ENCODE results near the gene GRM5. TPM values are rescaled to one million over a fixed set of nuclear protein-coding genes. Genes with fewer than 3 reads are reported as not detected.
"Not testable (repeated sequence)": the region's sequence is repeated elsewhere in the genome, so short reads cannot be mapped to it uniquely, and the experiment has no call there.

The GRM5 gene
- total RNA-seq, 1 donor from 2014 or later = 0.17 TPM

DNA sequence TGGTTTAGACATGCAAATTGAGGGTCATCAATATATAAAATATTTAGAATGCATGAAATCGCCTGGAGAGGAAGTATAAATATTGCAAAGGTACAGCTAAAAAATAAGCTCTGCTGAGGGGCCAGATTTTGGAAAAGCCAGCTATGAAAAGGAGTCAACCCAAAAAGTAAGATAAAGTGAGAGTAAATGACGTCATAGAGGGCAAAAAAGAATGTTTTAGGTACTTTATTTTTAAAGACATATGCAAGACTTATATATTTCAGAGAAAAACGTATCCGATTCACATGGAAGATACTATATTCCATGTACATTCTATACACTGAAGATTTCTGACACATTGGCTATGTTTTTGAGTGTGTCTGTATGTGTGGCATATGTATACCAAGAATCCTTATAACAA, 13.6 kb downstream of the GRM5 start:
- Mint-ChIP-seq H3K36me3 (no peaks in the 10 kb centered on the region), H3K4me3 (no peak overlapping the region), H3K27me3 (peaks cover 17% of the 10 kb centered on the region), H3K27ac (no peak overlapping the region), H3K9me3 (no peaks in the 10 kb centered on the region), H3K4me1 (ENCODE audit: unreplicated experiment) (no peaks in the 10 kb centered on the region)
- TF ChIP-seq, protein P1, sequence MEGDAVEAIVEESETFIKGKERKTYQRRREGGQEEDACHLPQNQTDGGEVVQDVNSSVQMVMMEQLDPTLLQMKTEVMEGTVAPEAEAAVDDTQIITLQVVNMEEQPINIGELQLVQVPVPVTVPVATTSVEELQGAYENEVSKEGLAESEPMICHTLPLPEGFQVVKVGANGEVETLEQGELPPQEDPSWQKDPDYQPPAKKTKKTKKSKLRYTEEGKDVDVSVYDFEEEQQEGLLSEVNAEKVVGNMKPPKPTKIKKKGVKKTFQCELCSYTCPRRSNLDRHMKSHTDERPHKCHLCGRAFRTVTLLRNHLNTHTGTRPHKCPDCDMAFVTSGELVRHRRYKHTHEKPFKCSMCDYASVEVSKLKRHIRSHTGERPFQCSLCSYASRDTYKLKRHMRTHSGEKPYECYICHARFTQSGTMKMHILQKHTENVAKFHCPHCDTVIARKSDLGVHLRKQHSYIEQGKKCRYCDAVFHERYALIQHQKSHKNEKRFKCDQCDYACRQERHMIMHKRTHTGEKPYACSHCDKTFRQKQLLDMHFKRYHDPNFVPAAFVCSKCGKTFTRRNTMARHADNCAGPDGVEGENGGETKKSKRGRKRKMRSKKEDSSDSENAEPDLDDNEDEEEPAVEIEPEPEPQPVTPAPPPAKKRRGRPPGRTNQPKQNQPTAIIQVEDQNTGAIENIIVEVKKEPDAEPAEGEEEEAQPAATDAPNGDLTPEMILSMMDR (conservative IDR thresholded peaks at IDR 0.05) = no peak
- DNase-seq (ENCODE audit: extremely low spot score, unreplicated experiment) = no peak

GRCh38 chr11:89047159-89047558, 18.6 kb downstream of the GRM5 start:
- H3K4me1 Mint-ChIP-seq (ENCODE audit: unreplicated experiment); DNase-seq (ENCODE audit: extremely low spot score, unreplicated experiment); H3K27me3 Mint-ChIP-seq; H3K36me3 Mint-ChIP-seq; H3K9me3 Mint-ChIP-seq; H3K27ac Mint-ChIP-seq; H3K4me3 Mint-ChIP-seq: not testable (repeated sequence)

DNA sequence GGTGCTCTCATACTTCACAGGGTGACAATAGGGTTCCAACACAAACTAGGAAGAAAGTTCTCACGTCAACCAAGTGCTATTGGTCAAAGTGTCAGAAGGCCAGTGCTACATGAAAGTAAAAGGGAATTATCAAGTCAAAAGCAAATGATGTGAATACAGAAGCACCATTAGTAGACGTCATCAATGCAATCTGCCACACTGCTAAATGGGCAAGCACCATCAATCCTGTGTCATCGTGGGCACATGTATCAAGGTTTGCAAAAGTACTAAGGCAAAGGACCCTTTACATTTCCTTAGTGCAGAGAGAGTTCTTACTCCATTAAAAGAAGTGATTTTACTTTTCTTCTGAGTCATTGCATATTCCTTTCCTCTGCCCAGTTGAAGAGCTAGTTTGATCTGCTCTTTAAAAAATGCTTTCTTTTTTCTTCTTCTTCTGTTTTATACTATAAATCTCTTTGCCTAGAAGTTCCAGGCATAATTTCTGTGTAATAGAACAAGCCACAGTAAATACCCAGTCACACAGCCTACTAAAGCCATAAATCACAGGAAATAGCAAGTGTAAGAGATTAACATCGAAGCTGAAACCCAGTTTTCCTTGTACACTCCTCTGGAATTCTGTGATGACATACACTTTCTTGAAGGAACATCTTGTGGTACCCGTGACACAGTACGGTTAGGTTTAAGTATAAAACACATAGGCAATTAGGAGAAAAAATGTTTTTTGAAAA, 21.8 kb downstream of the GRM5 start:
- H3K27ac Mint-ChIP-seq; H3K27me3 Mint-ChIP-seq; H3K36me3 Mint-ChIP-seq; H3K4me3 Mint-ChIP-seq; H3K4me1 Mint-ChIP-seq (ENCODE audit: unreplicated experiment); H3K9me3 Mint-ChIP-seq; DNase-seq (ENCODE audit: extremely low spot score, unreplicated experiment): not testable (repeated sequence)

DNA sequence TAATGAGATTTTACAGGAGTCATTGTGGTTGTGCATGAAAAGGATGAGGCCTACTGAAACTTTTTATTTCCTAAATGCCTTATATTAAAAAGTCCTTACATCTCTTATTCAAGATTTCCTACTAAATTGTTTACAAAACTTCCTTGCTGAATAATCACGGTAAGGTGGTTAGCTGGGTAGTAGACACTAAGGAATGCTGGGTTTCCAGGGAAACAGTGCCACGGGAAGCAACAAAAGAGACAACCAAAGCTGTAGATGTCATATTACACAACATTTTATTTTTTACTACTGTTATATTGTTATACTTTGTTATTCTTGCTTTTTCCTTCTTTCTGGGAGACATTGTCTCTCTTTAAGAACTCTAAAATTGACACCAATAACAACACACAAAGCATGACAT, 36.1 kb downstream of the GRM5 start:
- not testable (repeated sequence) for H3K27me3 Mint-ChIP-seq; H3K36me3 Mint-ChIP-seq; H3K9me3 Mint-ChIP-seq; H3K4me3 Mint-ChIP-seq; DNase-seq (ENCODE audit: extremely low spot score, unreplicated experiment); H3K27ac Mint-ChIP-seq; H3K4me1 Mint-ChIP-seq (ENCODE audit: unreplicated experiment)

DNA sequence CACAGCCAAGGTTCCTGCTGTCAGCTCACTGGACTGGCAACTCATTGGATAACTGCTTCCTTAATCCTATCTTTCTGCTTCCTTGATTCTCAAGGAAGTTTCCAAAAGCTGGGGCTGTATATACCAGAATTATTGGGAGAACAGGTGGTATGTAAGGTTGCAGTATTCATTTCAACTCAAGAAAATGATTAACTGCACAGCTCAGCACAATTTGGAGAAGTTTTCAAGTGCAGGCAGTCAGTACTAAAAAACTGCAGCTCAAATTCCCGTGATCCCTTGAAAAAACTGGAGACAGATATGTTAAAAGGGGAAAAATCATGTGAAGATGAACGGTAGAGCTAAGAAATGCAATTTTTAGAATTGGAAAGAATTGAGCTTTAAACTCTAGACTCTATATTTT, 44.4 kb downstream of the GRM5 start:
- Mint-ChIP-seq H3K36me3 (no peaks in the 10 kb centered on the region), H3K4me3 (no peak overlapping the region), H3K9me3 (no peaks in the 10 kb centered on the region), H3K27ac (no peak overlapping the region), H3K27me3 (no peaks in the 10 kb centered on the region), H3K4me1 (ENCODE audit: unreplicated experiment) (no peaks in the 10 kb centered on the region)
- no peak for DNase-seq (ENCODE audit: extremely low spot score, unreplicated experiment)
- TF ChIP-seq, protein P1 (conservative IDR thresholded peaks at IDR 0.05) = no peak

DNA sequence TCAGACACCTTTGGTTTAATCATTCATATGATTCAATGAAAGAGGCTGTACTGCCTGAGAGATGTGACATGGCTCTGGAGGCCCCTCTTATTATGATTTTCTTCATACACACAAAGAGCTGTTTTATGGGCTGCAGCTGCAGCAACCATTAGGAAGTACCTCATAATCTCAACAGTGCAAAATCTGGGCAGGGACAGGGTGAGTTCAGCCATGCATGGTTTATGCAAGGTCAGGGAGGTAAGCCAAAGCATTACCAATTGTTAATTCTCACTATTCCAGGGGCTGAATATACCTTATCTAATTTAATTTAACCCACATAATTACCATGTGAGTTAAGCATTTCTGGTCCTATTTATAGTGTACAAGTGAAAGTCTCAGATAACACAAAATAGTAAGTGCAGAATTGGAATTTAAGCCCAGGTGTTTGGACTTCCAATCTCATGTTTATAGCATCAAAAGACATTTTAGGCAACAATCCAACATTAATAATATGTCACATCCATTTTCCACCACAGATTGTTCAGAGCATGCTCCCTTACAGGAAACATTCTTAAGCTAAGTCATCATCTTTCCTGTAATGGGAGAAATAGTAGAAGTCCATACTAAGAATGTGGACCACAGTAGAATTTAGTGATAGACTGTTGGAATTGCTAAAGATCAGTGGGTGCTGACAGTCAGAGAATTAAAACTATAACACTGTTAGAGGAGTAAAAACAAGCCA, 45.8 kb downstream of the GRM5 start:
- H3K9me3 Mint-ChIP-seq; DNase-seq (ENCODE audit: extremely low spot score, unreplicated experiment); H3K4me3 Mint-ChIP-seq; H3K27ac Mint-ChIP-seq; H3K4me1 Mint-ChIP-seq (ENCODE audit: unreplicated experiment); H3K36me3 Mint-ChIP-seq; H3K27me3 Mint-ChIP-seq: not testable (repeated sequence)

GRCh38 chr11:89016214-89016613, 49.6 kb downstream of the GRM5 start:
- Mint-ChIP-seq H3K36me3 (no peaks in the 10 kb centered on the region), H3K9me3 (no peaks in the 10 kb centered on the region), H3K27ac (no peak overlapping the region), H3K4me1 (ENCODE audit: unreplicated experiment) (no peaks in the 10 kb centered on the region), H3K4me3 (no peak overlapping the region), H3K27me3 (no peaks in the 10 kb centered on the region)
- TF ChIP-seq, protein P1 (conservative IDR thresholded peaks at IDR 0.05) = no peak
- DNase-seq (ENCODE audit: extremely low spot score, unreplicated experiment) = no peak
